Glutamatergic neuron (in vitro differentiated cells): ENCODE data around the gene CYSTM1. TPM values are rescaled to one million over a fixed set of nuclear protein-coding genes. Genes with fewer than 3 reads are reported as not detected.

Experiments used
- DNase-seq: peaks from one replicate; pipeline ENCODE4 v3.0.0; 2022
- H3K27ac Mint-ChIP-seq: one replicate; pipeline ENCODE4 v1.8.0; 2020; ENCODE audit warnings: mild to moderate bottlenecking, mixed read lengths, inconsistent platforms; ENCODE audit not compliant: unreplicated experiment
- H3K27me3 Mint-ChIP-seq: one replicate; pipeline ENCODE4 v1.8.0; 2020; ENCODE audit warnings: mild to moderate bottlenecking, moderate library complexity, mixed read lengths, inconsistent platforms; ENCODE audit not compliant: unreplicated experiment
- H3K36me3 Mint-ChIP-seq: one replicate; pipeline ENCODE4 v1.8.0; 2020; ENCODE audit warnings: mild to moderate bottlenecking, mixed read lengths, inconsistent platforms; ENCODE audit not compliant: unreplicated experiment
- H3K4me1 Mint-ChIP-seq: one replicate; pipeline ENCODE4 v1.8.0; 2020; ENCODE audit warnings: mild to moderate bottlenecking, low read depth, mixed read lengths, inconsistent platforms; ENCODE audit not compliant: unreplicated experiment
- H3K4me3 Mint-ChIP-seq: one replicate; pipeline ENCODE4 v1.8.0; 2020; ENCODE audit warnings: mild to moderate bottlenecking, mixed read lengths, inconsistent platforms; ENCODE audit not compliant: unreplicated experiment
- H3K9me3 Mint-ChIP-seq: one replicate; pipeline ENCODE4 v1.8.0; 2020; ENCODE audit warnings: mild to moderate bottlenecking, moderate library complexity, mixed read lengths, inconsistent platforms; ENCODE audit not compliant: unreplicated experiment
- total RNA-seq: library from RNA; stranded (reverse); fragmentation: NEBNext Ultra II Directional; extraction: Animal tissue kit (Norgen Biotek cat#: 25700); gene quantifications from one replicate; pipeline ENCODE4 v1.2.1, GENCODE V29; 2021; ENCODE audit not compliant: unreplicated experiment
- TF ChIP-seq, protein P1 (sequence below): fragments of 200-600 bp; sonication (generic); IDR thresholded peaks from one replicate; pipeline ENCODE4 v1.5.0; 2021; ENCODE audit not compliant: partially characterized antibody, unreplicated experiment

Gene CYSTM1
- total RNA-seq, 1 donor from 2014 or later, result 37.4 TPM

DNA sequence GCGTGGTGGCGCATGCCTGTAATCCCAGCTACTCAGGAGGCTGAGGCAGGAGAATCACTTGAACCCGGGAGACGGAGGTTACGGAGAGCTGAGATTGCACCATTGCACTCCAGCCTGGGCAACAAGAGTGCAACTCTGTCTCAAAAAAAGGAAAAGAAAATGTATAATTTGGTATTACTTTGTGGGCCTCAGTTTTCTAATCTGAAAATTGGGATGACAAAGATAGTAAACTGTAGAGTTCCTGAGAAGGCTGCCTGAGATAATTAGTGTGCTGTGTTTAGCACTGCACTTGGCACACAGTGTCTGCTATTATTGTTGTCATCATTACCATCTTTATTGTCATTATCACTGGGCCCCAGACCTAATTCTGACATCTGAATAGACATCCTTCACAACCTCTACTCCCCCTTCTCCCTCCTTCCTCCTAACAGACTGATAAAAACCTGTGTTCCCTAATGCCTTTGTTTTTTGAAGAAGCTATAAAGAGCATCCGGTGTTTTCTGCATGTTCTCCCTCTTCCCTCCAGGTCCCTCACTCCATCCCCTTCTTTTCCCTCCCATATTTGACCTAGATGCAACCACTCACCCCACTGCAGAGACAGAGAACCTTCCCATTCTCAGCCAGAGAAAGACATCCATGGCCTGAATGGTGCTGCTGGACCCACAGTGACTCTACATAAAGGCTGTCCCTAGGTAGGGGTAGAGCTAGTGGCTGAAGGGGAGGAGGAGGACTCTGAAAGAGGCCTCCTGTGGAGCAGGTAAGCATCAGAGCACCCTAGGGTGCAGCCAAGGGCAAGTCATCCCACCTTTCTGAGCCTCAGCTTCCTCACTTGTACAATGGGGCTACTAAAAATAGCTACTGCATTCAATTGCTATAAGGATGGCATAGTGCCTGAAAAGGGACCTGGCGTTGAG lies 15.7 kb upstream of the CYSTM1 start:
- H3K4me1 Mint-ChIP-seq, result peaks cover 5% of the 10 kb centered on the region
- no peak overlapping the region for H3K27ac Mint-ChIP-seq
- TF ChIP-seq, protein P1, sequence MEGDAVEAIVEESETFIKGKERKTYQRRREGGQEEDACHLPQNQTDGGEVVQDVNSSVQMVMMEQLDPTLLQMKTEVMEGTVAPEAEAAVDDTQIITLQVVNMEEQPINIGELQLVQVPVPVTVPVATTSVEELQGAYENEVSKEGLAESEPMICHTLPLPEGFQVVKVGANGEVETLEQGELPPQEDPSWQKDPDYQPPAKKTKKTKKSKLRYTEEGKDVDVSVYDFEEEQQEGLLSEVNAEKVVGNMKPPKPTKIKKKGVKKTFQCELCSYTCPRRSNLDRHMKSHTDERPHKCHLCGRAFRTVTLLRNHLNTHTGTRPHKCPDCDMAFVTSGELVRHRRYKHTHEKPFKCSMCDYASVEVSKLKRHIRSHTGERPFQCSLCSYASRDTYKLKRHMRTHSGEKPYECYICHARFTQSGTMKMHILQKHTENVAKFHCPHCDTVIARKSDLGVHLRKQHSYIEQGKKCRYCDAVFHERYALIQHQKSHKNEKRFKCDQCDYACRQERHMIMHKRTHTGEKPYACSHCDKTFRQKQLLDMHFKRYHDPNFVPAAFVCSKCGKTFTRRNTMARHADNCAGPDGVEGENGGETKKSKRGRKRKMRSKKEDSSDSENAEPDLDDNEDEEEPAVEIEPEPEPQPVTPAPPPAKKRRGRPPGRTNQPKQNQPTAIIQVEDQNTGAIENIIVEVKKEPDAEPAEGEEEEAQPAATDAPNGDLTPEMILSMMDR, result no peak
- H3K4me3 Mint-ChIP-seq, result no peak overlapping the region
- DNase-seq, result no peak
- peaks cover 2% of the 10 kb centered on the region for H3K27me3 Mint-ChIP-seq
- peaks cover 1% of the 10 kb centered on the region for H3K9me3 Mint-ChIP-seq
- no peaks in the 10 kb centered on the region for H3K36me3 Mint-ChIP-seq

DNA sequence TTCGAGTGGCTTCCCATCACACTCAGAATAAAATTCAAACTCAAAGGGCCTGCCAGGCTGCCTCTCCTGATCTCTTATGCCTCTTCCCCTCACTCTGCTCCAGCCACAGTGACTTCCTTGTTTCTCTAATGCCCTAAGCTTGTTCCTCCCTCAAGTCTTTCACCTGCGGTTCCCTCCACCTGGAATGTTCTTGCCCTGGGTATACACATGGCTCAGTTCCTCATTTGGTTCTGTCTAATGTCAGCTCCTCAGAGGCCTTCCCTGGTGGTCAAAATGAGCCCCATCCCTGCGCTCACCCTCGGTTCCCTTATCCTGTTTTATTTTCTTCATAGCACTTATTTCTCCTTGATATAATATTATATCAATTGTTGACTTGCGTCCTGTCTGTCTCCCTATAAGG lies 12.7 kb upstream of the CYSTM1 start:
- no peak overlapping the region for H3K27ac Mint-ChIP-seq
- H3K4me3 Mint-ChIP-seq, result no peak overlapping the region
- H3K4me1 Mint-ChIP-seq, result peaks cover 5% of the 10 kb centered on the region
- TF ChIP-seq, protein P1, result no peak
- no peak for DNase-seq
- H3K9me3 Mint-ChIP-seq, result no peaks in the 10 kb centered on the region
- H3K36me3 Mint-ChIP-seq, result no peaks in the 10 kb centered on the region
- H3K27me3 Mint-ChIP-seq, result peaks cover 5% of the 10 kb centered on the region

DNA sequence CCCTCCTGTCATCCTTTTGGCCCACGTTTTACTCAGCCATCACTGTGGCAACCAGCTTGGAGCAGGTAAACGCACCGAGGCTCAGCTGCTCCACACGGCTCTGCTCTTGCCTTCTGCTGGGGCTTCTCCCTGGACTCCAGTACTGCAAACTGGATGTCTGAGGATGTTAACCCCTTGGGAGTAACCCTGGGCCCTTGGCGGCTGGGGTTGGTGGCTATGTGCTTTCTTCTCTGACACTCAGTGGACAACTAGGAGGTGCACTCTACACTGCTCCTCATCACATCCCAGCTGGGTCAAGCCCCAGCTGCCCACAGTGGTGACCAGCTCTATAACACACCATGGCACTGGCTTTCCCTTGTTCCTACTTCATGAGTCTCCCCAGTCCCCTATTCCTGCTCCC lies 12.2 kb upstream of the CYSTM1 start:
- Mint-ChIP-seq H3K36me3 (no peaks in the 10 kb centered on the region), H3K4me3 (no peak overlapping the region), H3K4me1 (peaks cover 5% of the 10 kb centered on the region), H3K27ac (no peak overlapping the region), H3K9me3 (no peaks in the 10 kb centered on the region), H3K27me3 (peaks cover 5% of the 10 kb centered on the region)
- no peak for DNase-seq
- TF ChIP-seq, protein P1, result no peak

DNA sequence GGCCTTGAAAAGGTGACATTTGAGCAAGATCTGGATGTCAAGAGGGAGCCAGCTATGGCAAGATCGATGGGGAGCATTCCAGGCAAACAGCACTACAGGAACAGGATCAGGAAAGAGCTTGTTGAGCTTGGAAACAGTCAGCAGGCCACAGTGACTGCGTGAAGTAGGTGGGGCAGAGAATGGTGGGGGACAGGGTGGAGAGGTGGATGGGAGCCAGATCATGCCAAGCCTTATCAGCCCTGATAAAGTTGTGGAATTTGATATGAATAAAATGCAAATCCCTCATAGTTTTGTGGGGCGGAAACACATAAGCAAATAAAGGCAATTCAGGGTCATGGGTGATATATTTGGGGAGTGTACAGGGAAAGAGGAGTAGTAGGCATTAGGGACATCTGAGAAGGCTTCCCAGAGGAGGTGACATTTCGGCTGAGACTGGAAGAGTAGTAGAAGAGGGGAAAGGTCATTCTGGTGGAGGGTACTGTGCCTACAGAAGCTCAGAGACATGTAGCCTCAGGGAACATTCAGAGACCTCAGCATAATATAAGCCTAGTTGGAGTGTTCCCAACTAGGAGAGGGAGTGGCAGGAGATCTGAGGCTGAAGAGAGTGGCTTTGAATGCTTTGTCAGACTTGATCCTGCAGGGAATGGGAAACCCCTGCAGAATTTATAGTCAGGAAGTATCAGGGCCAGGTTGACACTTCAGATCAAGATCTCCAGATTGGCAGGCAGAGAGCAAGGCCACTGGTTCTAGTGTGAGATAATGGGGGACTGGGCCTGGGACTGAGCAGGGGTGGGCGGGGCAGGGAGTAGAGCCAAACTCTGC lies 9.7 kb upstream of the CYSTM1 start:
- H3K36me3 Mint-ChIP-seq, result no peaks in the 10 kb centered on the region

More for the DNA sequence above, 9.7 kb upstream of the CYSTM1 start:
- TF ChIP-seq, protein P1, result no peak
- Mint-ChIP-seq H3K9me3 (no peaks in the 10 kb centered on the region), H3K4me3 (no peak overlapping the region), H3K4me1 (peaks cover 5% of the 10 kb centered on the region), H3K27ac (no peak overlapping the region), H3K27me3 (peaks cover 5% of the 10 kb centered on the region)
- DNase-seq, result no peak
